ENCODE results near the gene MAX. TPM values are rescaled to one million over a fixed set of nuclear protein-coding genes. Genes with fewer than 3 reads are reported as not detected.

MAX gene
- total RNA-seq, 2 experiments from 2014 or later: 159 to 171 TPM

DNA sequence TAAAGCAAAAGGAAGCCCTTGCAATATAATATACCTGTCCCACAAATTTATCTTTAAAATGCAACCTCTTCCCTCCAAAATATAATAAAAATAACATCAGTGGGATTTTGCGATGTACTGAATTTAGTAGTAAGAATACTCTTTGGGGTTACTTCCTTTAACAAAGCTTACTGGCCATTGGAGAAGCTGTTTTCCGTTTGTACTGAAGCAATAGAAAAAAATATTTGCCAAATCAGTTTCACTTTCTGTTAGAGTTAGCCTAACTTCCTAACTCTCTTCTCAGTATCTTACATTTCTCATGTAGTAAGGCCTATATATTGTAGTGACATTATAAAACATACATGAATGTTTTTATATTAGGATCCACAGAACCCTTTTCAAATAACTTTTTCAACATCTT lies 3.7 kb downstream of the MAX start:
- no peaks in the 10 kb centered on the region for H3K9me3 Mint-ChIP-seq
- ChIA-PET CTCF (interaction anchor here (0.5 kb wide), 1 partner anchor 135 kb away, joined by 4 read pairs; no protein-coding TSS in a partner anchor), POLR2A (interaction anchor here (0.7 to 2.2 kb wide), 10 partner anchors 9 to 748 kb away, joined by 3 to 7 read pairs (median 3); partner anchors contain the start of genes CHURC1 and FNTB)
- Histone ChIP-seq H3K27me3 (ENCODE audit: control insufficient read depth in 1 of 2, insufficient read depth in 2 of 2, low read length in 2 of 2) (no peaks in the 10 kb centered on the region), H3K36me3 (ENCODE audit: insufficient read depth, low read length) (peaks cover 44% of the 10 kb centered on the region), H3K27ac (ENCODE audit: low read depth in 1 of 2, low read length in 2 of 2) (peak overlapping the region; percentile 13 to 43), H3K9me3 (ENCODE audit: control insufficient read depth in 1 of 2, insufficient read depth in 1 of 2, low read length in 2 of 2) (no peaks in the 10 kb centered on the region), H3K4me3 (ENCODE audit: low read length) (peak overlapping the region; percentile 24), H3K4me1 (ENCODE audit: insufficient read depth, low read length) (peaks cover 50% of the 10 kb centered on the region)
- no peak for ATAC-seq (ENCODE audit: poor library complexity)
- H3K4me1 Mint-ChIP-seq (ENCODE audit: low read depth): peaks cover 84% of the 10 kb centered on the region
- peak in 3 of 14 experiments; percentile 65 to 86 (median 69) for DNase-seq
- TF ChIP-seq, protein P1, sequence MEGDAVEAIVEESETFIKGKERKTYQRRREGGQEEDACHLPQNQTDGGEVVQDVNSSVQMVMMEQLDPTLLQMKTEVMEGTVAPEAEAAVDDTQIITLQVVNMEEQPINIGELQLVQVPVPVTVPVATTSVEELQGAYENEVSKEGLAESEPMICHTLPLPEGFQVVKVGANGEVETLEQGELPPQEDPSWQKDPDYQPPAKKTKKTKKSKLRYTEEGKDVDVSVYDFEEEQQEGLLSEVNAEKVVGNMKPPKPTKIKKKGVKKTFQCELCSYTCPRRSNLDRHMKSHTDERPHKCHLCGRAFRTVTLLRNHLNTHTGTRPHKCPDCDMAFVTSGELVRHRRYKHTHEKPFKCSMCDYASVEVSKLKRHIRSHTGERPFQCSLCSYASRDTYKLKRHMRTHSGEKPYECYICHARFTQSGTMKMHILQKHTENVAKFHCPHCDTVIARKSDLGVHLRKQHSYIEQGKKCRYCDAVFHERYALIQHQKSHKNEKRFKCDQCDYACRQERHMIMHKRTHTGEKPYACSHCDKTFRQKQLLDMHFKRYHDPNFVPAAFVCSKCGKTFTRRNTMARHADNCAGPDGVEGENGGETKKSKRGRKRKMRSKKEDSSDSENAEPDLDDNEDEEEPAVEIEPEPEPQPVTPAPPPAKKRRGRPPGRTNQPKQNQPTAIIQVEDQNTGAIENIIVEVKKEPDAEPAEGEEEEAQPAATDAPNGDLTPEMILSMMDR (IDR thresholded peaks at IDR 0.05): no peak
- intact Hi-C loops (cut with DNase I, micrococcal nuclease): no loop called here
- peak overlapping the region; percentile 81 for H3K4me3 Mint-ChIP-seq
- H3K27me3 Mint-ChIP-seq: peaks cover 4% of the 10 kb centered on the region
- H3K36me3 Mint-ChIP-seq (ENCODE audit: low read depth): peaks cover 68% of the 10 kb centered on the region
- H3K27ac Mint-ChIP-seq: peak overlapping the region; percentile 89

DNA sequence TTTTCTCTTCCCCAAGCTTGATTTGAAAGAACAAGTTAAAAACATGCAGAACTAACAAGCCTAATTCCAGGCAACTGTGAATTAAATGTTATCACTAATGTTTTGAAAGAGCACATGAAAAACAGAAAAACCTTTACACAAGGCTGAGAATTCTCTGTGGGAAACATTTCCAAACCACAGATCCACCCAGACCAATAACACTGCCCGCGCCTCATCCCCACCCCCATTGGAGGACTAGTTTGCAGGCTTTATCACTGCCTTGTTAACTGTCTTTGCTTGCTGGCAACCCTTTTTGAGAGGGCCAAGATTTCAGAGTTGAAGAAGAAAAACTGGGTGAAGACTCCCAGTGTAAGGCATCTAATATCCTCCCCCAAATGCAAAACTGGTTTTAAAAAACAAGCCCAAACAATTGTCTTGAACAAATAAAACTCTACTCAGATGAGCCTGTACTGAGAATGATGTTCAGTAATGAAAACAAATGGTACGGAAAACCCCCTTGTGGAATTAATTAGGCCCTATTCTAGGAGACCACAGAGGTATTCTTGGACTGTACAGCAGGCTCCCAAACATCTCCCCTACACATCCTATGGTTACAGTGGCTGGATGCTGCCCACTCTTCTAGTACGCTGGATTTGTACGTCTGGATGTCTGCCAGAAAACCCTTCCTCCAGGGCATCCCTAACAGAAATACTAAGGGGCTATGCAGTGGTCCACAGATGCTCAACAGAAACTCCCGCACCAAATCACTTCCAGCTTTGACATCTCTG lies 5.8 kb downstream of the MAX start:
- Mint-ChIP-seq H3K9me3 (no peaks in the 10 kb centered on the region), H3K36me3 (ENCODE audit: low read depth) (peaks cover 83% of the 10 kb centered on the region), H3K27ac (peak overlapping the region; percentile 77), H3K4me1 (ENCODE audit: low read depth) (peaks cover 93% of the 10 kb centered on the region), H3K27me3 (no peaks in the 10 kb centered on the region), H3K4me3 (peak overlapping the region; percentile 58)
- Histone ChIP-seq H3K4me1 (ENCODE audit: insufficient read depth, low read length) (peaks cover 42% of the 10 kb centered on the region), H3K4me3 (ENCODE audit: low read length) (no peak overlapping the region), H3K27ac (ENCODE audit: low read depth in 1 of 2, low read length in 2 of 2) (no peak overlapping the region), H3K36me3 (ENCODE audit: insufficient read depth, low read length) (peaks cover 65% of the 10 kb centered on the region), H3K9me3 (ENCODE audit: control insufficient read depth in 1 of 2, insufficient read depth in 1 of 2, low read length in 2 of 2) (no peaks in the 10 kb centered on the region), H3K27me3 (ENCODE audit: control insufficient read depth in 1 of 2, insufficient read depth in 2 of 2, low read length in 2 of 2) (no peaks in the 10 kb centered on the region)
- intact Hi-C loops (cut with DNase I, micrococcal nuclease): no loop called here
- no peak for ATAC-seq (ENCODE audit: poor library complexity)
- POLR2A ChIA-PET: interaction anchor here (1.8 to 2.2 kb wide), 2 partner anchors 17 to 110 kb away, joined by 5 to 7 read pairs; partner anchors contain the start of gene FNTB
- TF ChIP-seq, protein P1 (IDR thresholded peaks at IDR 0.05): no peak
- DNase-seq: no peak
- CTCF ChIA-PET: no interaction called here

GRCh38 chr14:65095633-65096205 lies 6.6 kb downstream of the MAX start:
- Histone ChIP-seq H3K27me3 (ENCODE audit: control insufficient read depth in 1 of 2, insufficient read depth in 2 of 2, low read length in 2 of 2) (no peaks in the 10 kb centered on the region), H3K36me3 (ENCODE audit: insufficient read depth, low read length) (peaks cover 72% of the 10 kb centered on the region), H3K4me1 (ENCODE audit: insufficient read depth, low read length) (peaks cover 47% of the 10 kb centered on the region), H3K9me3 (ENCODE audit: control insufficient read depth in 1 of 2, insufficient read depth in 1 of 2, low read length in 2 of 2) (no peaks in the 10 kb centered on the region), H3K27ac (ENCODE audit: low read depth in 1 of 2, low read length in 2 of 2) (no peak overlapping the region), H3K4me3 (ENCODE audit: low read length) (no peak overlapping the region)
- intact Hi-C loops (cut with DNase I, micrococcal nuclease): no loop called here
- peak overlapping the region; percentile 77 for H3K27ac Mint-ChIP-seq
- peak overlapping the region; percentile 58 for H3K4me3 Mint-ChIP-seq
- no peaks in the 10 kb centered on the region for H3K9me3 Mint-ChIP-seq
- H3K36me3 Mint-ChIP-seq (ENCODE audit: low read depth): peaks cover 84% of the 10 kb centered on the region
- no peak for DNase-seq
- CTCF ChIA-PET: no interaction called here
- no peak for ATAC-seq (ENCODE audit: poor library complexity)
- H3K4me1 Mint-ChIP-seq (ENCODE audit: low read depth): peaks cover 95% of the 10 kb centered on the region
- TF ChIP-seq, protein P1 (IDR thresholded peaks at IDR 0.05): no peak
- POLR2A ChIA-PET: interaction anchor here (1.3 kb wide), 1 partner anchor 17 kb away, joined by 3 read pairs; no protein-coding TSS in a partner anchor
- H3K27me3 Mint-ChIP-seq: no peaks in the 10 kb centered on the region

Measured in CD4-positive, alpha-beta T cell (primary cell).